HEK293 (cell line): Measurements from ENCODE around the gene TRMT112.

Experiments used
- CTCF ChIA-PET: fragments of 350-600 bp; formaldehyde crosslinking; extraction: SDS; loops from one replicate; lab custom pipeline; 2021; ENCODE audit warnings: antibody characterized with exemption; lab: Yijun Ruan, JAX
- POLR2A ChIA-PET: fragments of 300-600 bp; formaldehyde crosslinking; extraction: SDS; loops from one replicate; lab custom pipeline; 2020; ENCODE audit warnings: antibody characterized with exemption, inconsistent platforms; lab: Yijun Ruan, JAX
- H3K27ac ChIP-seq: fragments of 200-500 bp; sonication (Bioruptor generic); 2 replicates; pipeline ENCODE4 v1.5.1; 2014; ENCODE audit warnings: low read depth, low read length, control low read depth, inconsistent platforms; ENCODE audit errors: extremely low read depth
- H3K36me3 ChIP-seq, 2 experiments: fragments of 200-500 bp in 1 of 2; sonication (Bioruptor generic) in 1 of 2; 1 replicate in 1 of 2; 2 replicates in 1 of 2; pipeline ENCODE4 v1.5.1; 2014 to 2017; ENCODE audit warnings: inconsistent platforms in 2 of 2, low read length in 2 of 2; ENCODE audit not compliant: control insufficient read depth in 2 of 2, insufficient read depth in 1 of 2
- H3K4me1 ChIP-seq: fragments of 200-500 bp; sonication (Bioruptor generic); 2 replicates; pipeline ENCODE4 v1.5.1; 2014; ENCODE audit warnings: mild to moderate bottlenecking, low read length, inconsistent platforms; ENCODE audit not compliant: control insufficient read depth, insufficient read depth
- H3K4me3 ChIP-seq: 2 replicates; pipeline ENCODE4 v1.5.1; 2011; ENCODE audit warnings: low read depth, mild to moderate bottlenecking, control low read depth, low read length, moderate library complexity
- H3K9me3 ChIP-seq: fragments of 200-500 bp; sonication (Bioruptor generic); 2 replicates; pipeline ENCODE4 v1.5.1; 2014; ENCODE audit warnings: low read depth, low read length, inconsistent platforms; ENCODE audit not compliant: control insufficient read depth, insufficient read depth
- GLIS2 ChIP-seq: fragments of 450-650 bp; formaldehyde crosslinking; IDR thresholded peaks from 2 replicates; pipeline ENCODE4 v1.5.1; 2016; ENCODE audit warnings: missing biosample characterization, missing genetic modification characterization
- KLF9 ChIP-seq: fragments of 450-650 bp; formaldehyde crosslinking; IDR thresholded peaks from 2 replicates; pipeline ENCODE4 v1.5.1; 2016; ENCODE audit warnings: missing biosample characterization, missing genetic modification characterization, low read depth
- PATZ1 ChIP-seq: fragments of 450-650 bp; formaldehyde crosslinking; IDR thresholded peaks from 2 replicates; pipeline ENCODE4 v1.5.1; 2016; ENCODE audit warnings: missing biosample characterization, missing genetic modification characterization
- ZBTB1 ChIP-seq: fragments of 450-650 bp; formaldehyde crosslinking; IDR thresholded peaks from 2 replicates; pipeline ENCODE4 v1.5.1; 2016; ENCODE audit warnings: missing biosample characterization, missing genetic modification characterization
- ZNF146 ChIP-seq: fragments of 450-650 bp; formaldehyde crosslinking; IDR thresholded peaks from 2 replicates; pipeline ENCODE4 v1.5.1; 2016; ENCODE audit warnings: missing biosample characterization, missing genetic modification characterization
- ZNF157 ChIP-seq: fragments of 450-650 bp; formaldehyde crosslinking; IDR thresholded peaks from 2 replicates; pipeline ENCODE4 v1.5.1; 2016; ENCODE audit warnings: missing biosample characterization, missing genetic modification characterization
- ZNF302 ChIP-seq: fragments of 450-650 bp; formaldehyde crosslinking; IDR thresholded peaks from 2 replicates; pipeline ENCODE4 v1.5.1; 2016; ENCODE audit warnings: missing biosample characterization, missing genetic modification characterization, low read depth
- ZNF335 ChIP-seq: fragments of 450-650 bp; formaldehyde crosslinking; conservative IDR thresholded peaks from 2 replicates; pipeline ENCODE4 v1.5.1; 2016; ENCODE audit warnings: missing biosample characterization, missing genetic modification characterization
- ZNF354C ChIP-seq: fragments of 450-650 bp; formaldehyde crosslinking; IDR thresholded peaks from 2 replicates; pipeline ENCODE4 v1.5.1; 2016; ENCODE audit warnings: missing biosample characterization, missing genetic modification characterization, low read depth, borderline replicate concordance
- ZNF366 ChIP-seq: fragments of 450-650 bp; formaldehyde crosslinking; conservative IDR thresholded peaks from 2 replicates; pipeline ENCODE4 v1.5.1; 2016; ENCODE audit warnings: missing biosample characterization, missing genetic modification characterization
- ZNF426 ChIP-seq: fragments of 450-650 bp; formaldehyde crosslinking; IDR thresholded peaks from 2 replicates; pipeline ENCODE4 v1.5.1; 2017; ENCODE audit warnings: missing biosample characterization, missing genetic modification characterization, mild to moderate bottlenecking, inconsistent platforms, moderate library complexity
- ZNF624 ChIP-seq: fragments of 450-650 bp; formaldehyde crosslinking; IDR thresholded peaks from 2 replicates; pipeline ENCODE4 v1.5.1; 2017; ENCODE audit warnings: missing biosample characterization, missing genetic modification characterization
- ZNF629 ChIP-seq: fragments of 450-650 bp; formaldehyde crosslinking; IDR thresholded peaks from 2 replicates; pipeline ENCODE4 v1.5.1; 2017; ENCODE audit warnings: missing biosample characterization, missing genetic modification characterization
- ZNF76 ChIP-seq: fragments of 450-650 bp; formaldehyde crosslinking; IDR thresholded peaks from 2 replicates; pipeline ENCODE4; 2016; ENCODE audit warnings: low read depth, missing biosample characterization, missing genetic modification characterization, borderline replicate concordance
- TF ChIP-seq, protein P1 (sequence below): fragments of 450-650 bp; formaldehyde crosslinking; IDR thresholded peaks from 2 replicates; pipeline ENCODE4 v1.5.1; 2016; ENCODE audit warnings: missing biosample characterization, missing genetic modification characterization, borderline replicate concordance
- TF ChIP-seq, protein P2 (sequence below): fragments of 450-650 bp; formaldehyde crosslinking; IDR thresholded peaks from 2 replicates; pipeline ENCODE4 v1.5.1; 2017; ENCODE audit warnings: missing biosample characterization, missing genetic modification characterization

The TRMT112 gene

GRCh38 chr11:64284962-64285884, 32.1 kb downstream of the TRMT112 start, which contains the start of gene GPR137 (continued):
- TF ChIP-seq, protein P1, sequence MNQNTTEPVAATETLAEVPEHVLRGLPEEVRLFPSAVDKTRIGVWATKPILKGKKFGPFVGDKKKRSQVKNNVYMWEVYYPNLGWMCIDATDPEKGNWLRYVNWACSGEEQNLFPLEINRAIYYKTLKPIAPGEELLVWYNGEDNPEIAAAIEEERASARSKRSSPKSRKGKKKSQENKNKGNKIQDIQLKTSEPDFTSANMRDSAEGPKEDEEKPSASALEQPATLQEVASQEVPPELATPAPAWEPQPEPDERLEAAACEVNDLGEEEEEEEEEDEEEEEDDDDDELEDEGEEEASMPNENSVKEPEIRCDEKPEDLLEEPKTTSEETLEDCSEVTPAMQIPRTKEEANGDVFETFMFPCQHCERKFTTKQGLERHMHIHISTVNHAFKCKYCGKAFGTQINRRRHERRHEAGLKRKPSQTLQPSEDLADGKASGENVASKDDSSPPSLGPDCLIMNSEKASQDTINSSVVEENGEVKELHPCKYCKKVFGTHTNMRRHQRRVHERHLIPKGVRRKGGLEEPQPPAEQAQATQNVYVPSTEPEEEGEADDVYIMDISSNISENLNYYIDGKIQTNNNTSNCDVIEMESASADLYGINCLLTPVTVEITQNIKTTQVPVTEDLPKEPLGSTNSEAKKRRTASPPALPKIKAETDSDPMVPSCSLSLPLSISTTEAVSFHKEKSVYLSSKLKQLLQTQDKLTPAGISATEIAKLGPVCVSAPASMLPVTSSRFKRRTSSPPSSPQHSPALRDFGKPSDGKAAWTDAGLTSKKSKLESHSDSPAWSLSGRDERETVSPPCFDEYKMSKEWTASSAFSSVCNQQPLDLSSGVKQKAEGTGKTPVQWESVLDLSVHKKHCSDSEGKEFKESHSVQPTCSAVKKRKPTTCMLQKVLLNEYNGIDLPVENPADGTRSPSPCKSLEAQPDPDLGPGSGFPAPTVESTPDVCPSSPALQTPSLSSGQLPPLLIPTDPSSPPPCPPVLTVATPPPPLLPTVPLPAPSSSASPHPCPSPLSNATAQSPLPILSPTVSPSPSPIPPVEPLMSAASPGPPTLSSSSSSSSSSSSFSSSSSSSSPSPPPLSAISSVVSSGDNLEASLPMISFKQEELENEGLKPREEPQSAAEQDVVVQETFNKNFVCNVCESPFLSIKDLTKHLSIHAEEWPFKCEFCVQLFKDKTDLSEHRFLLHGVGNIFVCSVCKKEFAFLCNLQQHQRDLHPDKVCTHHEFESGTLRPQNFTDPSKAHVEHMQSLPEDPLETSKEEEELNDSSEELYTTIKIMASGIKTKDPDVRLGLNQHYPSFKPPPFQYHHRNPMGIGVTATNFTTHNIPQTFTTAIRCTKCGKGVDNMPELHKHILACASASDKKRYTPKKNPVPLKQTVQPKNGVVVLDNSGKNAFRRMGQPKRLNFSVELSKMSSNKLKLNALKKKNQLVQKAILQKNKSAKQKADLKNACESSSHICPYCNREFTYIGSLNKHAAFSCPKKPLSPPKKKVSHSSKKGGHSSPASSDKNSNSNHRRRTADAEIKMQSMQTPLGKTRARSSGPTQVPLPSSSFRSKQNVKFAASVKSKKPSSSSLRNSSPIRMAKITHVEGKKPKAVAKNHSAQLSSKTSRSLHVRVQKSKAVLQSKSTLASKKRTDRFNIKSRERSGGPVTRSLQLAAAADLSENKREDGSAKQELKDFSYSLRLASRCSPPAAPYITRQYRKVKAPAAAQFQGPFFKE (tag by site-specific recombination): no peak
- TF ChIP-seq ZNF146 (tag by site-specific recombination) (no peak), ZNF366 (tag by site-specific recombination) (peak; percentile 35; the same call in 1 of the 2 replicates), ZNF624 (tag by site-specific recombination) (no peak), ZBTB1 (tag by site-specific recombination) (no peak), ZNF354C (tag by site-specific recombination) (no peak), PATZ1 (tag by site-specific recombination) (peak; percentile 71), ZNF302 (tag by site-specific recombination) (no peak), ZNF76 (tag by site-specific recombination) (peak; percentile 36; the same call in 1 of the 2 replicates), ZNF426 (tag by site-specific recombination) (no peak)
- TF ChIP-seq, protein P2, sequence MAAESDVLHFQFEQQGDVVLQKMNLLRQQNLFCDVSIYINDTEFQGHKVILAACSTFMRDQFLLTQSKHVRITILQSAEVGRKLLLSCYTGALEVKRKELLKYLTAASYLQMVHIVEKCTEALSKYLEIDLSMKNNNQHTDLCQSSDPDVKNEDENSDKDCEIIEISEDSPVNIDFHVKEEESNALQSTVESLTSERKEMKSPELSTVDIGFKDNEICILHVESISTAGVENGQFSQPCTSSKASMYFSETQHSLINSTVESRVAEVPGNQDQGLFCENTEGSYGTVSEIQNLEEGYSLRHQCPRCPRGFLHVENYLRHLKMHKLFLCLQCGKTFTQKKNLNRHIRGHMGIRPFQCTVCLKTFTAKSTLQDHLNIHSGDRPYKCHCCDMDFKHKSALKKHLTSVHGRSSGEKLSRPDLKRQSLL (tag by site-specific recombination): no peak

DNA sequence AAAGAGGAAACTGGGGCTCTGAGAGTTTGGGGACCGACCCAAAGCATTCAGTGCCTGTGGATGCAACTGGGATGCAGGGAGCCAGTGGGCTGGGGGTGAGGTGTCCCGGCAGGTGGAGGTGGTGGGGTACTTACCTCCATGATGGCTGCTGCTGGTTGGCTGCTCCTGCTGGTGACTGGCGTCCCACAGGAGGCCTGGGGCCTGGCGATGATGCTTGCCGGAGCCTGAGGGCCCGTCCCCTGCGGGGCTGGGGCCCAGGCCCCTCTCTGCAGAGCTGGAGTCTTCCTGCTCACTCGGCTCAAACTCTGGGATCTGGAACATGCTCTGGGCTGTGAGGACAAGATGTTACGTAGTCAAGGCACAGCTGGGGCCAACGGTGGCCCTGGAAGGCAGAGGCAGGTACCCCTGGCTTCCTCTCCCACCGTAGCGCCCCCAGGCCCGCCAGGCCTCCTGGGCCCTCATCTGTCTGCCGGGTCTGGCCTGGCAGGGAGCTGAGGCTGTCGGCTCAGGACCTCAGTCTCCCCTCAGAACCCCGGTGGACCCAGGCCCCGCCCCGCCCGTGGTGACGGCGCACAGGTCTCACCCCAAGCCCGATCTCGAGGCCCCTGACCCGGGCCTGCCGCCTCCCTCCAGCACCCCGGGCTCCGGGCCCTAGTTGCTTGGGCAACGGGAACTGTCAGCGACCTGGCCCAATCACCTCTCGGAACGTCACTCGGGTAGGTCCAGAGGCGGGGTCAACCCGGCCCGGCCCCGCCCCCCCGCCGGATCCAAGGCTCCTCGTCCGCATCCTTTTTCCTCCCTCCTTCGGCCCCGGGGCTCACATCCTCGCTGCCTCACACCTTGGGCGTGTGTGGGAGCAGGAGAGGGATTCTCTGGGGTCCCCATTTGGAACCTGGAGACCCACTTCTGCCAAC, 33.1 kb downstream of the TRMT112 start, which contains the start of gene BAD:
Gene BAD (minus strand): TSS at position 618 of the 914 bp plus-strand sequence. CDS start 297 bp downstream, at position 321.
- POLR2A ChIA-PET: interaction anchor here (0.6 to 3.5 kb wide), 17 partner anchors 9 to 170 kb away, joined by 3 to 41 read pairs (median 5); partner anchors contain the start of genes DNAJC4, ESRRA, FKBP2 and PRDX5
- Histone ChIP-seq H3K36me3 (peaks cover 9 to 47% of the 10 kb centered on the region in 2 experiments; a peak in 2 of 3 replicates), H3K4me3 (peak within 1 kb of the TSS; percentile 82), H3K9me3 (no peaks in the 10 kb centered on the region), H3K27ac (peak within 1 kb of the TSS; percentile 86), H3K4me1 (no peaks in the 10 kb centered on the region; the same call in 1 of the 2 replicates)
- CTCF ChIA-PET: interaction anchor here (0.6 to 2.0 kb wide), 14 partner anchors 9 to 165 kb away, joined by 3 to 9 read pairs (median 4); partner anchors contain the start of genes CATSPERZ, ESRRA and PLCB3
- TF ChIP-seq ZNF629 (tag by site-specific recombination) (peak; percentile 28; the same call in 1 of the 2 replicates), PATZ1 (tag by site-specific recombination) (peak; percentile 64; the same call in 1 of the 2 replicates), ZNF335 (tag by site-specific recombination) (peak; percentile 93), ZNF157 (tag by site-specific recombination) (no peak), KLF9 (peak; percentile 38; the same call in 1 of the 2 replicates), GLIS2 (peak; percentile 76; the same call in 1 of the 2 replicates)
